ENCODE data around the gene PRKCG. TPM values are rescaled to one million over a fixed set of nuclear protein-coding genes. Genes with fewer than 3 reads are reported as not detected.
"Not testable (repeated sequence)": the region's sequence is repeated elsewhere in the genome, so short reads cannot be mapped to it uniquely, and the experiment has no call there.

PRKCG gene
- total RNA-seq: under 1 TPM in 1 of 2 donors, not detected in 1; 0.10 TPM

- DNase-seq (ENCODE audit: low spot score in 2 of 2): peak in 1 of 2 donors; percentile 65
- peak in 1 of 2 donors; percentile 46 for ATAC-seq
- H3K9me3 Mint-ChIP-seq: no peaks in the 10 kb centered on the region
- peaks cover 0 to 6% of the 10 kb centered on the region in 2 donors for H3K36me3 Mint-ChIP-seq
- no peak within 1 kb of the TSS for H3K27ac Mint-ChIP-seq
Observed at GRCh38 chr19:53881482-53882390, at the start of gene PRKCG. PRKCG (plus strand) TSS chr19:53882197; CDS start chr19:53882495, 298 bp downstream.

GRCh38 chr19:53832861-53833260 is 49.1 kb upstream of the PRKCG start:
- not testable (repeated sequence) for DNase-seq (ENCODE audit: low spot score in 2 of 2); H3K36me3 Mint-ChIP-seq; H3K9me3 Mint-ChIP-seq; ATAC-seq
- peak overlapping the region in 1 of 2 donors; percentile 30 for H3K27ac Mint-ChIP-seq

GRCh38 chr19:53838446-53838845 is 43.6 kb upstream of the PRKCG start:
- not testable (repeated sequence) for H3K36me3 Mint-ChIP-seq; H3K9me3 Mint-ChIP-seq; DNase-seq (ENCODE audit: low spot score in 2 of 2); ATAC-seq; H3K27ac Mint-ChIP-seq

GRCh38 chr19:53840241-53840640 is 41.8 kb upstream of the PRKCG start:
- ATAC-seq, H3K36me3 Mint-ChIP-seq: not testable (repeated sequence)

GRCh38 chr19:53840914-53841313 is 41.1 kb upstream of the PRKCG start:
- ATAC-seq: peak; percentile 44 to 59
- not testable (repeated sequence) for H3K9me3 Mint-ChIP-seq; DNase-seq (ENCODE audit: low spot score in 2 of 2)

More at GRCh38 chr19:53840241-53840640, 41.8 kb upstream of the PRKCG start:
- not testable (repeated sequence) for H3K9me3 Mint-ChIP-seq; DNase-seq (ENCODE audit: low spot score in 2 of 2); H3K27ac Mint-ChIP-seq

GRCh38 chr19:53844849-53845246 is 37.1 kb upstream of the PRKCG start:
- H3K36me3 Mint-ChIP-seq: no peaks in the 10 kb centered on the region
- H3K27ac Mint-ChIP-seq: no peak overlapping the region
- DNase-seq (ENCODE audit: low spot score in 2 of 2) (no peak), ATAC-seq (no peak)
- H3K9me3 Mint-ChIP-seq: no peaks in the 10 kb centered on the region

More at GRCh38 chr19:53840914-53841313, 41.1 kb upstream of the PRKCG start:
- H3K36me3 Mint-ChIP-seq, H3K27ac Mint-ChIP-seq: not testable (repeated sequence)

GRCh38 chr19:53847555-53847954 is 34.4 kb upstream of the PRKCG start:
- DNase-seq (ENCODE audit: low spot score in 2 of 2) (no peak), ATAC-seq (no peak)
- Mint-ChIP-seq H3K9me3 (no peaks in the 10 kb centered on the region), H3K36me3 (no peaks in the 10 kb centered on the region), H3K27ac (no peak overlapping the region)

GRCh38 chr19:53849237-53849676 is 32.7 kb upstream of the PRKCG start:
- ATAC-seq (no peak), DNase-seq (ENCODE audit: low spot score in 2 of 2) (no peak)
- Mint-ChIP-seq H3K9me3 (no peaks in the 10 kb centered on the region), H3K27ac (no peak overlapping the region), H3K36me3 (no peaks in the 10 kb centered on the region)

GRCh38 chr19:53853707-53854106 is 28.3 kb upstream of the PRKCG start:
- no peak overlapping the region for H3K27ac Mint-ChIP-seq
- no peak for DNase-seq (ENCODE audit: low spot score in 2 of 2)
- H3K9me3 Mint-ChIP-seq: no peaks in the 10 kb centered on the region
- no peaks in the 10 kb centered on the region for H3K36me3 Mint-ChIP-seq
- peak in 1 of 2 donors; percentile 60 for ATAC-seq

- no peaks in the 10 kb centered on the region for H3K9me3 Mint-ChIP-seq
- DNase-seq (ENCODE audit: low spot score in 2 of 2) (no peak), ATAC-seq (no peak)
- H3K36me3 Mint-ChIP-seq: peaks cover 5 to 7% of the 10 kb centered on the region in 2 donors
- no peak overlapping the region for H3K27ac Mint-ChIP-seq
Observed at GRCh38 chr19:53864308-53864836, 17.6 kb upstream of the PRKCG start.

GRCh38 chr19:53865523-53865917 is 16.5 kb upstream of the PRKCG start:
- Mint-ChIP-seq H3K27ac (peak overlapping the region in 1 of 2 donors; percentile 98), H3K36me3 (peaks cover 5 to 8% of the 10 kb centered on the region in 2 donors), H3K9me3 (no peaks in the 10 kb centered on the region)
- ATAC-seq: no peak
- DNase-seq (ENCODE audit: low spot score in 2 of 2): no peak

- H3K36me3 Mint-ChIP-seq: peaks cover 5 to 15% of the 10 kb centered on the region in 2 donors
- DNase-seq (ENCODE audit: low spot score in 2 of 2) (peak; percentile 70 to 72), ATAC-seq (peak; percentile 21 to 33)
- H3K9me3 Mint-ChIP-seq: no peaks in the 10 kb centered on the region
- peak overlapping the region; percentile 98 for H3K27ac Mint-ChIP-seq
Observed at GRCh38 chr19:53865918-53866864, 15.8 kb upstream of the PRKCG start.

- Mint-ChIP-seq H3K36me3 (peaks cover 5 to 21% of the 10 kb centered on the region in 2 donors), H3K9me3 (no peaks in the 10 kb centered on the region), H3K27ac (peak overlapping the region; percentile 98)
- no peak for ATAC-seq
- DNase-seq (ENCODE audit: low spot score in 2 of 2): no peak
Observed at GRCh38 chr19:53866865-53867224, 15.2 kb upstream of the PRKCG start.

- ATAC-seq: peak; percentile 79 to 82
- H3K27ac Mint-ChIP-seq: peak within 1 kb of the TSS; percentile 98
- no peaks in the 10 kb centered on the region for H3K9me3 Mint-ChIP-seq
- H3K36me3 Mint-ChIP-seq: peaks cover 5 to 21% of the 10 kb centered on the region in 2 donors
- peak; percentile 98 to 100 for DNase-seq (ENCODE audit: low spot score in 2 of 2)
Observed at GRCh38 chr19:53867225-53868090, 14.5 kb upstream of the PRKCG start, which contains the start of gene MYADM. MYADM (plus strand) TSS chr19:53867883; CDS start chr19:53873530, 5,647 bp downstream.

GRCh38 chr19:53868091-53868891 is 13.7 kb upstream of the PRKCG start:
- ATAC-seq (no peak), DNase-seq (ENCODE audit: low spot score in 2 of 2) (peak; percentile 52 to 58)
- Mint-ChIP-seq H3K27ac (peak overlapping the region; percentile 96 to 98), H3K9me3 (no peaks in the 10 kb centered on the region), H3K36me3 (peaks cover 5 to 22% of the 10 kb centered on the region in 2 donors)

All from activated naive CD4-positive, alpha-beta T cell treated with anti-CD3 and anti-CD28 coated beads, Interleukin-2, amount 50 U/mL, for 72 hours (primary cell).